Ammon's horn (tissue), 1 donor: ENCODE results near the gene ZNF296.
"Not testable (repeated sequence)": the region's sequence is repeated elsewhere in the genome, so short reads cannot be mapped to it uniquely, and the experiment has no call there.

ENCODE experiments used
- DNase-seq: peaks from one replicate; pipeline ENCODE4 v3.0.0-alpha.2; 2016; ENCODE audit warnings: low spot score

ZNF296 gene

DNA sequence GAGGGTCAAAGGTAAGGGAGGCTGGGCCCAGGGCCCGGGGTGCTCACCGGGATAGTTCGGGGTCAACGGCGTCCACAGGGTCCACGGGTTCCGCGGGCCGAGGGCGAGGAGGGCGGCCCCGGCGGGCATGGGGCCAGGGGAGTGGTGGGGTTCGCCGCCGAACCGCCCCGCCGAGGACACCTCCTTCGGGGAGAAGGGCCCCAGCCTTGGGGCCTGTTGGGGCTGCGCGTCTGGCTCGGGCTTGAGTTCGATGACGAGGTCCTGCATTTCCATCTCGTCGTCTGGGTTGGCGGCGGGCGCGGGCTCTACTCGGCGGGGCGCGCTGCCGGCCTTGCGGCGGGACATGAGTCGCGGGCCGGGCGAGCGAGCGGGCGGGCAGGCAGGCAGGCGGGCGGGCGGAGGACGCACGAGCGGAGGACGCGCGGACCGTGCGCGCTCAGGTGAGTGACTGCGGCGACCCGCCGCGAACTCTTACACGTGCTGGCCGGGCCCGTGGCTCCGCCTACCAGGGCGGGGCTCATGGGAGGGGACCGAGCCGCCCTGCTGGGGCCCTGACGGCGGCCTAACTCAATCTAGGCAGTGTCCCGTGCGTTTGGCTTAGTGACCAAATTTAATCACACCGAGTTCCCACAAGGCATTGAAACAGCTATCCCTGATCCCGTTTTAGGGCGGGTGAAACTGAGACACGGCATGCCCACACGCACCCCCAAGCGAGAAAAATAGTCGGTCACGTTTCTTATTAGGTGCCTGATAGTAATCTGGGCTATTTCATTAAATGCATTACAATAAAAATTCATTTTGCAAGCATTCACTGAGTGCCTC is at the start of gene ZNF296:
TSS of gene ZNF296 (minus strand) at position 450 of the 822 bp plus-strand sequence. CDS start at position 345, 105 bp downstream.
- peak; percentile 35 for DNase-seq

DNA sequence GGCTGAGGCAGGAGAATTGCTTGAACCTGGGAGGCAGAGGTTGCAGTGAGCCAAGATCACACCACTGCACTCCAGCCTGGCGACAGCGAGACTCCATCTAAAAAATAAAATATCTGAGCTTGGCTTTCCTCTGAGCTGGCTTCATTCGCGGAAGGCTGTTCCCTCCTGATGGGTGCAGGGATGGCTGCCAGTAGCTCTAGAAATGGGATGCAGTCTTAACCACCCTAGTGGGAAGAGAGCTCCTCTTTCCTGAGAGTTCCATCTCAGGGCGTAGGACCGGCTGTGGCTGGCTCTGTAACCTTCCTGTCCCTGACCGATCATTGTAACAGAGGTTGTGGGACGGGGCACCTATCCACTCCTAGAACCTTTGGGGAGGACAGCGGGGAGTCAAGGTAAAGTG is 49.1 kb upstream of the ZNF296 start:
- DNase-seq, result no peak

DNA sequence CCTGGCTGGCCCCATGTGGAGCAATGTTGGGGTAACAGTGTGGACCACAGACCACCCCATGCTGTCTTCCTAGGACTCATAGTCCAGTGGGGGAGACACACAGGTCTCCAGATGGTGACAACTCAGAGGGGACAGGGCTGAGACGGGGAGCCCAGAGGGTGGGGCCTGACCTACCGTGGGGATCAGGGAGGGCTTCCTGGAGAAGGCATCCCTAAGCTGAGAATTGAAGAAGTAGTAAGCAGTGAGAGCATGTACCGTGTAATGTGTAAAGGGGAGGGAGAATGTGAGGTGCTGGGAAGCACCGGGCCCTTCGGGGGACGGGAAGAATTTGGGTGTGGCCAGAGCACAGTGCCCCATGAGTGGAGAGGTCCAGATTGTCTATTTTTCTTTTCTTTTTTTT is 47.7 kb upstream of the ZNF296 start:
- DNase-seq, result no peak

DNA sequence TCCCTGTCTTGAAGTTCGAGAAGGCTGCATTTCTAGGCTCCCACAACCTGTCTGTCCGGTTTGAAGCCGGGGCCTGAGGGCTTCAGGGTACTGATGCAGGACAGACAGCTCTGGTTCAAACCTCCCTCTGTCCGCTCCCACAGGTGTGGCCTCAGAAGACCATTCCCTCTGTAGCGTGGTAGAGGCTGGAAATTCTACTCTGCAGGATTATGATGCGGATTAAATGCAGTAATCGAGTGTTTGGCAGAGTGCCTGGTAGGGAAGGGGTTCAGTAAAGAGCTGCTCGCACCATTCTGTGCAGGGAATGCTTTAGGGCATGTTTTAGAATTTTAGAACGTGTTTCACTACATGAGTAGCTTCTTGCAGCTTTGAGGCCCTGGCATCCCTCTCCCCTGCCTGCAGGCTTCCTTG is 47.2 kb upstream of the ZNF296 start:
- DNase-seq, result no peak

DNA sequence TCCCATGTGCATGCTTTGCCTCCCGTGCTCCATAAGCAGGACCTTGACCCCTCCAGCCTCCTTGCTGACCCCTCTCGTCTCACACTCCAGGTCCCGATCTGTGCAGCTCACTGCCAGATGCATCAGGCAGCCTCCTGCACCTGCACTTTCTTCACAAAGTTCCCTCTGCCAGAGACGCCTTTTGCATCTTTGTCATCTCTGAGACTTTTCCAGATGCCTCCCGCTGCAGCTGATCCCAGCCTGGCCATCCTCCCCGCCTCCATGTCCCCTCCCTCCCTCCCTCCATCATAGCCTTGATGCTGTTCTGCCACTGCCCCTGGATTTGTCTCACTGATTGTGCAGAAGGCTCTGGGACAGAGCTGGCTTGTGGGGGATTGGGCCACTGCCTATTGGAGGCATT is 46.6 kb upstream of the ZNF296 start:
- DNase-seq, result no peak

DNA sequence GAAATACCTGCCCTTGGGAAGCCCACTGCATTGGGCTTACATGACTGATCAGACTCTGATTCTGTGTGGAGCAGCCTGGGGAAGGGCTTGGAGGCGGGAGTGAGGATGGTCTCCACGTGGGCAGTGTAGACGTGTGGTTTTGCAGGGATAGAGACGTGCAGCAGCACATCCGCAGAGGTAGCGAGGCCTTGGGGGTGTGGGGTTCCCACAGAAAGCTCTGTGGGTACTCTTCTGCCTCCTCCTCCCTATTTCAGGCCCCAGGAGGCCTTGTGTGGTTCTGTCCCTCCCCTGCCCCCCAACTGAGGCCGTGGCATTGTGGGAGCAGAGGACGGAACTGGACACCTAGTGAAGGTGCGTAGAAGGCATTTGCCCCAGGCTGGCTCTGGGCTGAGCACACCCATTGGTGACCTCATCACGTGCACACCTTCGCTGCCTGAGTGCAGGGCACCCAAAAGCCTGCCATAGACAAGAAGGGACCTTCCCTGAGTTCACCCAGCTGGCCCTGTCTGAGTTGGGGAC is 45.6 kb upstream of the ZNF296 start:
- no peak for DNase-seq

DNA sequence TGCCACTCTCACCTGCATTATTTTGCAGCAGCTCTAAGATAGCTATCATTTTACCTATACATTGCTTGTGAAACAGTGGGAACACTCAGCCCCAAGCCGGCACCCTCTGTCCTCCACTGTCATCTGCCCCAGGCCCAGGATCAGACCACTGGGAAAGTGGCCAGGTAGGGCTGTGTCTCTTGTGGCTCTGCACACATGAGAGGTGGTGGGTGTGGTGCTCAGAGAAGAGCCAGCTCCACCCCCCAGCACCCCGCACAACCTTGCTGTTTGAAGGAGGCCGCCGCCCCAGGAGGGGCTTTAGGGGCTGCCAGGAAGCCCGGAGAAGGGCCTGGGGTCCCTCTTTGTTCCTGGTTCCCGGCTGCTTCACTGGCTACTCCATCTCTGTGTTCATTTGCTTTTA is 43.3 kb upstream of the ZNF296 start:
- no peak for DNase-seq

DNA sequence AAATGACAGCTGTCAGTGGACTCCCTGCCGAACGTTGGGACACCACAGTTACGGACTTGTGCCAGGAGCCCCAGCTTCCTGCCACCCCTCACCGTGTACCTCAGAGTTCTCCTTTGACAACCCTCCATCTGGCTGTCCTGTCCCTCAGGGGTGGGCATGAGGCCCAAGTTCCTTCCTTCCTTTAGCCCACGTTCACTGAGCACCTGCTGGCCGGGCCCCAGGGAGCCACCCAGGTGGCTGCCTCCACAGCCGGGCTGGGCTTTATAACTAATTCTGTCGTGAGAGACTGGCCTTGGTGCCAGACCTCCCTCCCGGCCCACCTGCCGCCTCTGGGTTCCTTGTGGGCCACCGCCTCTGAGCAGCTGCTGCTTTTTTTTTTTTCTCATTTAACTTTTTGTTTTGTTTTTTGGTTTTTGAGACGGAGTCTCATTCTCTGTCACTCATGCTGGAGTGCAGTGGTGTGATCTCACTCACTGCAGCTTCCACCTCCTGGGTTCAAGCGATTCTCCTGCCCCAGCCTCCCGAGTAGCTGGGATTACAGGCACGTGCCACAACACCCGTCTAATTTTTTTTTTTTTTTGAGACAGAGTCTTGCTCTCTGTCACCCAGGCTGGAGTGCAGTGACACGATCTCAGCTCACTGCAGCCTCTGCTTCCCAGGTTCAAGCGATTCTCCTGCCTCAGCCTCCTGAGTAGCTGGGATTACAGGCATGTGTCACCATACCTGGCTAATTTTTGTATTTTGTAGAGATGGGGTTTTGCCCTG is 42.5 kb upstream of the ZNF296 start:
- DNase-seq, result not testable (repeated sequence)

DNA sequence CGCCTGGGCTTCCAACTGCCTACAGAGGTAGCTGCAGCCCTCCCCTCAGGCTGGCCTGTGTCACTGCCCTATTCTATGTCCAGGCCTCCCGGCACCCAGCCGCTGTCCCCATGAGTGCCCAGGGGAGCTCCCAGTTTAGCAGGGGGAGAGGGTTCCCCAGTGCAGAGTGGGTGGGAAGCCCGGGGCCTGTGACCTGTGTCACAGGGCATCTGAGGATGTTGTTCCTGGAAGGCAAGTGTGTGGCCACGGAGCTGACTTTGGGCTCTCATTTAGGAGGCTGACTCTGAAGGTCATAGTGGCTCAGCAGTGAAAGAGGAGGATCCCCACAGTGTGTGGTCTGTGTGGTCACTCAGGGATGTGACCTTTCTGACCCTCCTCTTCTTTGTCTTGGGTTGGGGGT is 41.8 kb upstream of the ZNF296 start:
- no peak for DNase-seq

DNA sequence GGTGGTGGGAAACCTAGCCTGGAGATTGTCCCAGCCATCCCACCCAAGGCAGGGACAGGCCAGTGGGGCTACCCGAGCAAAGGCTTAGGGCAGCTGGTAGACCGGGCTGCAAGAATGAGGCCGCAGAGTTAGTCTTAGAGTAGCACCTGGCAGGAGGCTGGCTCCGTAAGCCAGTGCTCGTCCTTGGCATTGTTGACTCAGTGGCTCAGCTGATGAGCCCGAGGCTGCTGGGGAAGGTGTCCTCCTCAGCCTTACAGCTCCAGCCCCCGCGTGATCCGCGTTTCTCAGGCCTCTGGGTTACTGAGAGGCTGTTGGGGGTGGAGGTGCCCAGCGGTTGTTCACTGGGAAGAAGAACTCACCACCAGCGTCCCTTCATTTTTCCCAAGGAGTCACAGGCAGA is 41.4 kb upstream of the ZNF296 start:
- DNase-seq, result no peak

DNA sequence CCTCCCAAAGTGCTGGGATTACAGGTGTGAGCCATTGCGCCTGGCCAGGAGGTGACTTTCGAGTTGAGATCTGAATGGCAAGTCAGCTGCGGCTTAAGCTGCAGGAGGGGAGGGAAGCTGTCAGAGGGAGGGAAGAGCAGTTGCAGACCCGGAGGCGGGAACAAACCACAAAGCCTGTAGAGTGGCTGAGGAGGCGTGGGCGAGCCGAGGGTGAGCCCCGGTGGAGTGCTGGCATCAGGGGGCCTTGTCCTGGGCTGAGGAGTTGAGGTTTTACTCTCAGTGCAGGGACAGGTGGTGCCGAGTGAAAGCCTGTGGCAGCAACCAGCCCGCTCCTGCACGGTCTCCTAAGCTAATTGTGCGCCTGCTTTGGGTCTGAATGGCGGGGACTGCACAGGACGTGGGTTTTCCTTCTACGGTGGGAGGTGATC is 40.9 kb upstream of the ZNF296 start:
- no peak for DNase-seq

DNA sequence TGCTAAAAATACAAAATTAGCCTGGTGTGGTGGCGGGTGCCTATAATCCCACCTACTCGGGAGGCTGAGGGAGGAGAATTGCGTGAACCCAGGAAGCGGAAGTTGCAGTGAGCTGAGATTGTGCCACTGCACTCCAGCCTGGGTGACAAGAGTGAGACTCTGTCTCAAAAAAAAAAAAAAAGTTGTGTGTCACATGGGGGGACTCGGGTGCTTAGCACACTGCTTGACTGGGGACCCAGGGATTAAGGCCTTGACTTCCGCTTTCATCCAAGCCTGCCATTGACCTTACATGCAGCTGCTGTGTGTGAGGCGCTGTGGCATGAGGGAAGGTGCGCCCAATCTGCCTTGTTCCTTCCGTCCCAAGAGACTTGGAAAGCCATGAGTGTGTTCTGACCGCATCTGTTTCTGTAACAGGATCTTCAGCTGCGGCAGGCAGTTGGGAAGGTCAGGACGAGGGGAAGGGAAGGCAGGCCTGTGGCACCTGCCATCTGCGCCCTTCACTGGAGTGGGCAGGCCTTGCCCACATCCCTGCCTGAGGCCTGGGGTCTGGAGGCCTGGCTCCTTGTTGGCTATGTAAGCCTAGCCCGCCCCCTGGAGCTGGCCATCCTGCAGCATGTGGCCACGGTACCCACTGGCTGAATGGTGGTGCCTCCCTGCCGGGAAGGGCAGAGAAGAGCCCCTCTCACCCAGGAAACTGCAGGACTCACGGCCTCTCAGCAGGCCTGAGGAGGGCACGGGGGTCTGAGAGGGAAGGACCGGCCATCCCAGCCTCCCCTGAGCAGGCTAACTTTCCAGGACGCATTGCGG is 39.7 kb upstream of the ZNF296 start:
- no peak for DNase-seq

DNA sequence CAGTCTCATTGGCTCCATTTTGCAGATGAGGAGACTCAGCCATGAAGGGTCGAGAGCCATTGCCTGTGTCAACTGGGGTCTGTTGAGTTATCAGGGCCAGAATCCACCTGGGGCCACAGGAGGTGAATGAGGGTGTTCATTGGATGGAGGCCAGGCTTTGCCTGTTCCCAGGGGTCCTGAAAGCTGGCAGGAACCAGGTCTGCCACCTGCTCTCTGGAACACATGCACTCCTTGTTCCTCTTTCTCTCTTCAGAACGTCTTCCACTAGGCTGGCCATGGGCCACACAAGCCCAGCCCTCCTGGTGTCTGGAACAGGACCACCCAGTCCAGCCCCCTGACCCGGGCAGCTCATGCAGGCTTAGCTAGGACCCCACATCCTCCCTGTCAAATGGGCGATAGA is 37.8 kb upstream of the ZNF296 start:
- no peak for DNase-seq

DNA sequence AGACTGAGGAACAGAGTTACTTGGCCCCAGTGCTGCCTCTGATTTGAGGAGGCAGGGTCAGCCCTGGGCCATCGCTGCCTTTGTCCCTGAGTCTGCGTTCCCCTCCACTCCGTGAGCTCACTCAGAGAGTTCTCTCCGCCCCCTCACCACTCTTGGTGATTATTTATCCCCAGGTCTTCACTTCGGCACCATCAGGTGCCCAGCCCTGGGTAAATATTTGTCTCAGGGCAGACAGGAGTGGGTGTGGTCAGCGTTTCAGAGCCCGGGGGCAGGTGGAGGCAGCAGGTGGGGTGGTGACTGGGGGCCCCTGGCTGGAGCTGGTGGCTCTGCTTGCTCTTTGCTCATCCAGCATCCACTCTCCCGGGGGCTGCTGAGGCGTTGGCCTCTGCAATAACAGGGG is 37.4 kb upstream of the ZNF296 start:
- DNase-seq, result no peak

DNA sequence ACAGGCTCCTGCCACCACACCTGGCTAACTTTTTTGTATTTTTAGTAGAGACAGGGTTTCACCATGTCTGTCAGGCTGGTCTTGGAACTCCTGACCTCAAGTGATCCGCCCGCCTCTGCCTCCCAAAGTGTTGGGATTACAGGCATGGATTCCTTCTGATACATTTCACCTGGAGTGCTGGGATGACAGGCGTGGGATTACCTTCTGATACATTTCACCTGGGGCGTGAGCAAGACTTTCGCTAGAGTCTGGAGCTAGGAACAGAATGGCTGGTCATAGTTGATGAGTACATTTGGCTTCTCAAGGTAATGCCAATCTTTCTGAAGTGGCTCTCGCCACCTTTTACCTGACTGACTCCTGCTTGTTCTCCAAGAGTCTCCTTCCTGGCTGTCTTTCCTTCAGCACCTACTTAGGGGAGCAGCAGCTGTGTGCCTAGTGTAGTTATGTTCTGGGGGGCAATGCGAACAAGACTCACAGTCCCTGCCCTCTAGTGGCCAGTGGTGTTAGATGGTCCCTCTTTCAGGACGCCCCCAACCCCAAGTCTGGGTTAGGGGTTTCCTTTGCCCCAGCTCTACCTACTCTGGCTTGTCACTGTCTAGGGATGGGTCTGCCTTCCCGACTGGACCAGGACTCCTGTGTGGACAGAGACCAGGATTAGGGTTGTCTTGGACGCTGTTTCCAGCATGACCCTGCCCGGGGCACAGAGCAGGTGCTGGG is 36.0 kb upstream of the ZNF296 start:
- no peak for DNase-seq

DNA sequence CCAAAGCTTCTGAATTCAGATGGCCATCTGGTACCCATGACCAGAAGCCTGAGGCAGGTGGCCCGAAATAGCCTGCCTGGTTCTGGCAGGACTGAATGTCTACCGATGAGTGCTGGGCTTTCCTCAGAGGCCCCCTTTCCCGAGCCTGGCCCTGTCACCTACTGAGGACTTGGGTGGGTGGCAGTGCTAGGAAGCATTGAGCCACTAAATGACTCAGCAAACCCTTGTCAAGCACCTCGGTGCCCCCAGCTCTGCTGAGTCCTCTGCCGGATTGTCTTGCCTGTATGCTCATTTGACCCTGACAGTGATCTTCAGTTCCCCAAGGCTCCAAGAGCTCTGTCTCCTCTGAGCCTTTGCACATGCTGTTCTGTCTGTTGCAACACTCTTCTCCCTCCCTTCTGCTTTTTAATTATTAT is 34.6 kb upstream of the ZNF296 start:
- no peak for DNase-seq

DNA sequence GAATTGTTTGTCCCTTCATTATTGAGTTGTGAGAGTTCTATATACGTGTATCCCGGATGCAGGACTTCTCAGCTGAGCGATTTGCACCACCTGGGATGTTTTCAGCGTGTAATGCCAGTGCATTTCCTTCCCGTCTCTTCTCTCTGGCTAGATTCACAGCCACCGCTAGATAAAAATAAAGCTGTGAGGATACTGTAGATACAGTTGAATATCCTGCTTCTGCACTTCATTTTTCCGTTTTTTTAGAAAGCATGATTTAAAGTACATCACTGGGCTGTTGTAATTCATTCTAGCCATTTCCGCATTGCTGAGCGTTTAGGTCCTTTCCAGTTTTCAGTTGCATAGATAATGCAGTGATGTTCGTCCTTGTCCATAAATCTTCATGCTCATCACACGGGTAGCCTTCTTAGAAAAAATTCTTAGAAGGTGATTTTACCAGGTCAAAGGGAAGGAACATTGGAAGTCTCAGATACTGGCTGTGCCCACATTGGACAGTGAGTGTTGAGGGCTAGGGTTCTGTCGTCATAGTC is 31.4 kb upstream of the ZNF296 start:
- DNase-seq, result no peak

DNA sequence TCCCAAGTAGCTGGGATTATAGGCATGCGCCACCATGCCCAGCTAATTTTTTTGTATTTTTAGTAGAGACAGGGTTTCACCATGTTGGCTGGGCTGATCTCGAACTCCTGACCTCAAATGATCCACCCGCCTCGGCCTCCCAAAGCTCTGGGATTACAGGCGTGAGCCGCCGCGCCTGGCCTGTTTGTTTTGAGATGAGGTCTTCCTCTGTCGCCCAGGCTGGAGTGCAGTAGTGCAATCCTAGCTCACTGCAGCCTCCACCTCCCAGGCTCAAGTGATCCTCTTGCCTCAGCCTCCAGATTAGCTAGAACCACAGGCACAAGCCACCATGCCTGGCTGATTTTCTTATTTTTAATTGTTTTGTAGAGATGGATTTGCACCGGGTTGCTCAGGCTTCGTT is 30.1 kb upstream of the ZNF296 start:
- DNase-seq, result not testable (repeated sequence)

DNA sequence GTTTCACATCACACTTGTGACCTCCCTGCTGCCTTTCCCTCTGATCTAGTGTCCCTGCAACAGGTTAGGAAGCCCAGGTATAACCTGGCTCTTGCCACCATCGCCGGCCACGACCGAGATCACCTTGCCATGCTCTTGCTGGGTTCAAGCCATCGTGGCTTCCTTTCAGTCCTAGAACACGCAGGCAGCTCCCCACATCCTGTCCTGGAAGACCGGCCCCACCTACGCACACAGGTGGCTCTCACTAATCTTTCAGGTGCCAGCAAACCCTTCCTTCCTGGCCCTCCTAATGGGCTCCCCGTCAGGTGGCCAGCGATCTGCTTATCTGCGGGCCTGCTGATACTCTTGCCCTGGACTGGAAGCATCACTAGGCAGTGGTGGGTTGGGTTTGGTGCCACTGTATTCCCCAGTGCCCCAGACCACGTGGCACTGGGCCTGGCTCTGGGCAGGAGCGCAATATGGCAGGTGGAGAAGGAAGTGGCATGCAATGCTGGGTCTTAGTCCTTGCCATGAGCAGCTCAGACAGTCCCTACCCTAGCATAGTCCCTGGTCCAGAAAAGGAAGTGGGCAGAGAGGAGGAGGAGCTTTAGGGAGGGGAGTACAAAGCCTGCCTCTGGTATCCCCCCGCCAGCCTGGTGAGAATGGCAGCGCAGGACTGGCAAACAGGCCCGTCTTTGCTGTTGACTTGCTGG is 28.5 kb upstream of the ZNF296 start:
- no peak for DNase-seq

DNA sequence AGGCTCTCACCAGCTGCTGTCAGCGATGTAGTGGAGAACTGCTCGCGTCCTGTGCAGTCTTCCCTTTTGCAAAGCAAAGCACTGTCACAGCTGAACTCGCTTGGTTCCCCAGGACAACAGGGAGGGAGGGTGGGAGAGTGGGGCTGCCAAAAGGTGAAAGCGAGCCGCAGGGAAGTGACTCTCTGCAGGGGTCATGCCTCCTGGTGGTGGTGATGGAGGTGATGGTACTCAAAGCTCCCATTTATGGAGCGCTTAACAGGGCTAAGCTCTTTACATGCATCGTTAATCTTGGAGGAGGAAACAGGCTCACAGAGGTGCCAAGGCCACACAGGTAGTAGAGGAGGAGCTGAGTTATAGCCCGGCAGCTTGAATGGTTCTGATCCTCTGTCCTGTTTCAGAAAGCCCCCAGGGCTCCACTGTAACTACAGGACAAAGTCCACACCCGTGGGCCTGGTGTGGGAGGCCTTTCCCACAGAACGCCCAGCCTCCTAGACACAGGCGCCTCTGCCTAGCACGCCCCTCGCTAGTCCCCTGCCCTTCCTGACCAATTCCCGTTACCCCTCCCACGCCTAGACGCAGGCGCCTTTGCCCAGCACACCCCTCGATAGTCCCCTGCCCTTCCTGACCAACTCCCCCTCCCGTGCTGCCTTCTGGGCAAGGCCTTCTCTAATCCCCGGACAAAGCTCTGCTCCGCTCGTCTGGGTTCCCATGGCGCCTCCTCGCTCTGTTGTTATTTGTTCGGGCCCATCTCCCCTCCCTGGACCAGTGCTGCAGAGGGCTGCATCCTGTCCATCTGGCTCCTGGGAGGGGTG is 27.4 kb upstream of the ZNF296 start:
- no peak for DNase-seq
